HCT116 (cell line): ENCODE data around the gene PIK3R2. TPM values are rescaled to one million over a fixed set of nuclear protein-coding genes. Genes with fewer than 3 reads are reported as not detected.

Source experiments
- ATAC-seq: fragments of 200-7000 bp; cut with Tn5 transposase; 2 replicates; pipeline ENCODE4 v1.9.1; 2020; ENCODE audit warnings: mild to moderate bottlenecking, moderate library complexity
- BruUV-seq: library from RNA; stranded (reverse); fragments of 400-500 nt; replicated peaks from 2 replicates; lab custom pipeline; 2021; lab: Mats Ljungman, UMichigan
- CTCF ChIA-PET: fragments of 300-600 bp; sonication (Branson Sonifier 250); formaldehyde crosslinking; loops from one replicate; lab custom pipeline; 2021; ENCODE audit warnings: antibody characterized with exemption; lab: Charles Lee
- POLR2A ChIA-PET: fragments of 300-600, 350-600 bp; sonication (Branson Sonifier 250); formaldehyde crosslinking; loops from one replicate; lab custom pipeline; 2021; ENCODE audit warnings: antibody characterized with exemption; lab: Charles Lee
- RAD21 ChIA-PET, 2 experiments: fragments of 300-600 bp; sonication (Branson Sonifier 250); formaldehyde crosslinking; loops; one replicate each; lab custom pipeline; 2023; ENCODE audit warnings: low total read pairs in 2 of 2; ENCODE audit not compliant: uncharacterized antibody in 2 of 2, unreplicated experiment in 2 of 2, low non-redundant PET in 1 of 2; lab: Charles Lee
- DNase-seq: peaks from one replicate; pipeline ENCODE4 v3.0.0-alpha.2; 2010; ENCODE audit warnings: low read depth, low spot score
- H2AFZ ChIP-seq: fragments of 200-600 bp; shearing (Covaris generic), sonication (generic); 2 replicates; pipeline ENCODE4 v1.6.1; 2017; ENCODE audit warnings: low read depth, mixed run types, mixed read lengths, antibody characterized with exemption, low read length; ENCODE audit not compliant: poor library complexity, severe bottlenecking
- H3K27ac ChIP-seq: 2 replicates; pipeline ENCODE4 v1.5.1; 2012; ENCODE audit warnings: low read depth, low read length
- H3K27me3 ChIP-seq: fragments of 200-600 bp; sonication (generic); 2 replicates; pipeline ENCODE4 v1.6.1; 2016; ENCODE audit warnings: mixed run types, low read length, mixed read lengths; ENCODE audit not compliant: insufficient read depth
- H3K36me3 ChIP-seq, 2 experiments: fragments of 200-500 bp in 1 of 2; fragments of 200-600 bp in 1 of 2; sonication (Bioruptor generic) in 1 of 2; sonication (generic) in 1 of 2; 2 replicates each; pipeline versions ENCODE4 v1.5.1 to v1.6.1; 2014 to 2016; ENCODE audit warnings: low read length in 2 of 2, inconsistent platforms in 1 of 2, mixed read lengths in 1 of 2, mixed run types in 1 of 2; ENCODE audit not compliant: insufficient read depth in 2 of 2, control insufficient read depth in 1 of 2
- H3K4me1 ChIP-seq, 2 experiments: fragments of 200-600 bp in 1 of 2; sonication (generic) in 1 of 2; 2 replicates each; pipeline versions ENCODE4 v1.5.1 to v1.6.1; 2012 to 2017; ENCODE audit warnings: low read length in 2 of 2, inconsistent platforms in 1 of 2, mild to moderate bottlenecking in 1 of 2, mixed read lengths in 1 of 2, mixed run types in 1 of 2, moderate library complexity in 1 of 2; ENCODE audit not compliant: insufficient read depth in 2 of 2, control insufficient read depth in 1 of 2
- H3K4me2 ChIP-seq: fragments of 200-600 bp; sonication (generic); 2 replicates; pipeline ENCODE4 v1.6.1; 2017; ENCODE audit warnings: mixed run types, low read length, mixed read lengths
- H3K4me3 ChIP-seq, 2 experiments: fragments of 200-600 bp in 1 of 2; sonication (generic) in 1 of 2; replicated peaks in 1 of 2; 2 replicates each; pipeline ENCODE4 v1.5.1; 2011 to 2016; ENCODE audit warnings: low read length in 2 of 2, control low read depth in 1 of 2, low read depth in 1 of 2, mild to moderate bottlenecking in 1 of 2, mixed read lengths in 1 of 2, mixed run types in 1 of 2
- H3K79me2 ChIP-seq: fragments of 200-600 bp; sonication (generic); 2 replicates; pipeline ENCODE4 v1.6.1; 2017; ENCODE audit warnings: mild to moderate bottlenecking, mixed run types, low read length, moderate library complexity, mixed read lengths; ENCODE audit not compliant: insufficient read depth
- H3K9ac ChIP-seq: fragments of 200-600 bp; sonication (generic); 2 replicates; pipeline ENCODE4 v1.6.1; 2016; ENCODE audit warnings: low read length, mixed read lengths
- H3K9me2 ChIP-seq: fragments of 200-600 bp; sonication (generic), shearing (Covaris generic); 2 replicates; pipeline ENCODE4 v1.6.1; 2017; ENCODE audit warnings: mixed run types, mild to moderate bottlenecking, moderate library complexity; ENCODE audit not compliant: insufficient read depth
- H3K9me3 ChIP-seq, 2 experiments: fragments of 200-500 bp in 1 of 2; fragments of 200-600 bp in 1 of 2; sonication (Bioruptor generic) in 1 of 2; sonication (generic) in 1 of 2; 2 replicates each; pipeline ENCODE4 v1.6.1; 2014 to 2017; ENCODE audit warnings: low read length in 2 of 2, mixed read lengths in 2 of 2, inconsistent platforms in 1 of 2, low read depth in 1 of 2, mild to moderate bottlenecking in 1 of 2, mixed run types in 1 of 2, moderate library complexity in 1 of 2; ENCODE audit not compliant: control insufficient read depth in 1 of 2, insufficient read depth in 1 of 2
- H4K20me1 ChIP-seq: fragments of 200-600 bp; sonication (generic), shearing (Covaris generic); 2 replicates; pipeline ENCODE4 v1.6.1; 2017; ENCODE audit warnings: mixed run types, mild to moderate bottlenecking, moderate library complexity; ENCODE audit not compliant: insufficient read depth
- EGR1 ChIP-seq: IDR thresholded peaks from 2 replicates; pipeline ENCODE4 v1.6.1; 2012; ENCODE audit warnings: low read depth
- EZH2 ChIP-seq: fragments of 200-600 bp; sonication (generic); IDR thresholded peaks from 2 replicates; pipeline ENCODE4 v1.6.1; 2017; ENCODE audit warnings: antibody characterized with exemption, mixed run types
- EZH2phosphoT487 ChIP-seq: fragments of 200-600 bp; IDR thresholded peaks from 2 replicates; pipeline ENCODE4 v1.6.1; 2018; ENCODE audit warnings: antibody characterized with exemption, borderline replicate concordance
- JUND ChIP-seq: IDR thresholded peaks from 2 replicates; pipeline ENCODE4 v1.6.1; 2012
- POLR2A ChIP-seq: IDR thresholded peaks from 2 replicates; pipeline ENCODE4 v1.7.0; 2011; ENCODE audit warnings: borderline replicate concordance; ENCODE audit not compliant: insufficient read depth, insufficient read length; ENCODE audit errors: extremely low read depth
- RAD21 ChIP-seq: IDR thresholded peaks from 2 replicates; pipeline ENCODE4 v1.6.1; 2012; ENCODE audit warnings: low read depth, mild to moderate bottlenecking
- REST ChIP-seq: IDR thresholded peaks from 2 replicates; pipeline ENCODE4 v1.6.1; 2012; ENCODE audit warnings: low read depth
- SIN3A ChIP-seq: IDR thresholded peaks from 2 replicates; pipeline ENCODE4 v1.6.1; 2012; ENCODE audit warnings: low read depth
- YY1 ChIP-seq: IDR thresholded peaks from 2 replicates; pipeline ENCODE4 v1.6.1; 2011; ENCODE audit warnings: low read length, low read depth, moderate library complexity, mild to moderate bottlenecking; ENCODE audit not compliant: insufficient replicate concordance; ENCODE audit errors: extremely low read depth
- intact Hi-C: fragments of 100-400 bp; cut with micrococcal nuclease; formaldehyde crosslinking; loops from 2 replicates; pipeline ENCODE4 v1.10.0; 2022
- total RNA-seq: library from RNA; stranded (reverse); gene quantifications from one replicate; pipeline ENCODE4 v1.2.1, GENCODE V29; 2021; ENCODE audit not compliant: unreplicated experiment
- TF ChIP-seq, protein P1 (sequence below): IDR thresholded peaks from 2 replicates; pipeline ENCODE4 v1.6.1; 2011; ENCODE audit warnings: mild to moderate bottlenecking, low read length, moderate library complexity; ENCODE audit not compliant: insufficient replicate concordance; ENCODE audit errors: extremely low read depth
- TF ChIP-seq, protein P2 (sequence below): IDR thresholded peaks from 2 replicates; pipeline ENCODE4 v1.6.1; 2012
- TF ChIP-seq, protein P3 (sequence below), 3 experiments: fragments of 200-600 bp in 1 of 3; sonication (generic) in 1 of 3; IDR thresholded peaks in 2 of 3; conservative IDR thresholded peaks in 1 of 3; 2 replicates each; pipeline ENCODE4 v1.5.1; 2012 to 2017; ENCODE audit warnings: low read depth in 2 of 3, low read length in 2 of 3, antibody characterized with exemption in 1 of 3, borderline replicate concordance in 1 of 3, control low read depth in 1 of 3, mild to moderate bottlenecking in 1 of 3, mixed read lengths in 1 of 3, mixed run types in 1 of 3, moderate library complexity in 1 of 3; ENCODE audit not compliant: insufficient read depth in 1 of 3

The PIK3R2 gene
- total RNA-seq, 1 experiment from 2014 or later, result 53.4 TPM

DNA sequence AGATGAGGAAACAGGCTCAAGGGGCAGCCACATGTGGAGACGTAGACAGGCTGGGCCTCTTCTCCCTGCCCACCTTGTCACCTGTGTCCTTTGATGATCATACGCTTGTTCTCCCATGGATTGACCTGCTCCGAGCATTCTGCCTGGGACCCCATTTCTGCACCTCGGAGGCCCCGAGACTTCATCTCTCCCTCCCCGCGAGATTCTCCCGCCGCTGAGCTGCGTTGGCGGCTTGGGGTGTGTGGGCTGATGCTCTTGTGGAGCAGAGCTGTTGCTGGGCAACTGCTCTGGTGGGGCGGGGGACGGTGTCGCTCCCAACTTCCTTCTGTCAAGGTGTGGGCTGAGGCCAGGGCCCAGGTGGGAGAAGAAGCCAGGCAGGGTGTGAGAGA lies 33.3 kb upstream of the PIK3R2 start:
- Histone ChIP-seq H4K20me1 (no peaks in the 10 kb centered on the region), H3K4me2 (no peak overlapping the region), H3K27me3 (no peaks in the 10 kb centered on the region), H3K4me1 (peaks cover 7 to 20% of the 10 kb centered on the region in 2 experiments), H3K27ac (no peak overlapping the region), H2AFZ (no peak overlapping the region), H3K4me3 (no peak overlapping the region), H3K9me2 (no peaks in the 10 kb centered on the region), H3K9ac (no peak overlapping the region), H3K79me2 (peaks cover 11% of the 10 kb centered on the region; the same call in 1 of the 2 replicates), H3K9me3 (no peaks in the 10 kb centered on the region), H3K36me3 (peaks cover 0 to 7% of the 10 kb centered on the region in 2 experiments; a peak in 1 of 4 replicates)
- TF ChIP-seq RAD21, result no peak
- TF ChIP-seq, protein P1, sequence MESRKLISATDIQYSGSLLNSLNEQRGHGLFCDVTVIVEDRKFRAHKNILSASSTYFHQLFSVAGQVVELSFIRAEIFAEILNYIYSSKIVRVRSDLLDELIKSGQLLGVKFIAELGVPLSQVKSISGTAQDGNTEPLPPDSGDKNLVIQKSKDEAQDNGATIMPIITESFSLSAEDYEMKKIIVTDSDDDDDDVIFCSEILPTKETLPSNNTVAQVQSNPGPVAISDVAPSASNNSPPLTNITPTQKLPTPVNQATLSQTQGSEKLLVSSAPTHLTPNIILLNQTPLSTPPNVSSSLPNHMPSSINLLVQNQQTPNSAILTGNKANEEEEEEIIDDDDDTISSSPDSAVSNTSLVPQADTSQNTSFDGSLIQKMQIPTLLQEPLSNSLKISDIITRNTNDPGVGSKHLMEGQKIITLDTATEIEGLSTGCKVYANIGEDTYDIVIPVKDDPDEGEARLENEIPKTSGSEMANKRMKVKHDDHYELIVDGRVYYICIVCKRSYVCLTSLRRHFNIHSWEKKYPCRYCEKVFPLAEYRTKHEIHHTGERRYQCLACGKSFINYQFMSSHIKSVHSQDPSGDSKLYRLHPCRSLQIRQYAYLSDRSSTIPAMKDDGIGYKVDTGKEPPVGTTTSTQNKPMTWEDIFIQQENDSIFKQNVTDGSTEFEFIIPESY, result no peak
- no peak for TF ChIP-seq EGR1
- TF ChIP-seq SIN3A, result no peak
- no peak for TF ChIP-seq EZH2
- TF ChIP-seq YY1, result no peak
- no TSS peak for BruUV-seq
- intact Hi-C loops, result no loop called here
- ChIA-PET RAD21 (no interaction called here), POLR2A (no interaction called here), CTCF (no interaction called here)
- ATAC-seq (no peak), DNase-seq (no peak)

- POLR2A ChIA-PET, result no interaction called here
- CTCF ChIA-PET, result no interaction called here
- H3K27ac ChIP-seq, result no peak overlapping the region
- no peak for TF ChIP-seq REST
- no peak for TF ChIP-seq EZH2
- TF ChIP-seq, protein P2, sequence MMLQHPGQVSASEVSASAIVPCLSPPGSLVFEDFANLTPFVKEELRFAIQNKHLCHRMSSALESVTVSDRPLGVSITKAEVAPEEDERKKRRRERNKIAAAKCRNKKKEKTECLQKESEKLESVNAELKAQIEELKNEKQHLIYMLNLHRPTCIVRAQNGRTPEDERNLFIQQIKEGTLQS, result no peak
- no peak for TF ChIP-seq EZH2phosphoT487
- TF ChIP-seq, protein P3, sequence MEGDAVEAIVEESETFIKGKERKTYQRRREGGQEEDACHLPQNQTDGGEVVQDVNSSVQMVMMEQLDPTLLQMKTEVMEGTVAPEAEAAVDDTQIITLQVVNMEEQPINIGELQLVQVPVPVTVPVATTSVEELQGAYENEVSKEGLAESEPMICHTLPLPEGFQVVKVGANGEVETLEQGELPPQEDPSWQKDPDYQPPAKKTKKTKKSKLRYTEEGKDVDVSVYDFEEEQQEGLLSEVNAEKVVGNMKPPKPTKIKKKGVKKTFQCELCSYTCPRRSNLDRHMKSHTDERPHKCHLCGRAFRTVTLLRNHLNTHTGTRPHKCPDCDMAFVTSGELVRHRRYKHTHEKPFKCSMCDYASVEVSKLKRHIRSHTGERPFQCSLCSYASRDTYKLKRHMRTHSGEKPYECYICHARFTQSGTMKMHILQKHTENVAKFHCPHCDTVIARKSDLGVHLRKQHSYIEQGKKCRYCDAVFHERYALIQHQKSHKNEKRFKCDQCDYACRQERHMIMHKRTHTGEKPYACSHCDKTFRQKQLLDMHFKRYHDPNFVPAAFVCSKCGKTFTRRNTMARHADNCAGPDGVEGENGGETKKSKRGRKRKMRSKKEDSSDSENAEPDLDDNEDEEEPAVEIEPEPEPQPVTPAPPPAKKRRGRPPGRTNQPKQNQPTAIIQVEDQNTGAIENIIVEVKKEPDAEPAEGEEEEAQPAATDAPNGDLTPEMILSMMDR (IDR thresholded peaks at IDR 0.05 in 2 of 3, conservative IDR thresholded peaks at IDR 0.05 in 1 of 3; ENCODE audit: borderline replicate concordance in 1 of 3, insufficient read depth in 1 of 3, low read depth in 2 of 3, low read length in 2 of 3), result no peak
- TF ChIP-seq RAD21, result no peak
- no peak for TF ChIP-seq POLR2A
- no peak for TF ChIP-seq JUND
- no peak for TF ChIP-seq YY1
Measured at GRCh38 chr19:18120127-18120526, 32.8 kb upstream of the PIK3R2 start.

More at GRCh38 chr19:18120127-18120526, 32.8 kb upstream of the PIK3R2 start:
- H3K9ac ChIP-seq, result no peak overlapping the region
- DNase-seq, result no peak
- H3K4me3 ChIP-seq, result no peak overlapping the region
- no peaks in the 10 kb centered on the region for H3K9me3 ChIP-seq
- H3K4me2 ChIP-seq, result no peak overlapping the region
- intact Hi-C loops, result no loop called here
- H3K79me2 ChIP-seq, result peaks cover 11% of the 10 kb centered on the region; the same call in 1 of the 2 replicates
- no peak overlapping the region for H2AFZ ChIP-seq
- no peaks in the 10 kb centered on the region for H4K20me1 ChIP-seq
- peaks cover 0 to 7% of the 10 kb centered on the region in 2 experiments; a peak in 2 of 4 replicates for H3K36me3 ChIP-seq
- H3K9me2 ChIP-seq, result no peaks in the 10 kb centered on the region
- peaks cover 7 to 20% of the 10 kb centered on the region in 2 experiments for H3K4me1 ChIP-seq
- no peaks in the 10 kb centered on the region for H3K27me3 ChIP-seq
- ATAC-seq, result no peak
- BruUV-seq, result no TSS peak
- RAD21 ChIA-PET, result no interaction called here
